ENCODE measurements around the gene CP. TPM values are rescaled to one million over a fixed set of nuclear protein-coding genes. Genes with fewer than 3 reads are reported as not detected.
"Not testable (repeated sequence)": the region's sequence is repeated elsewhere in the genome, so short reads cannot be mapped to it uniquely, and the experiment has no call there.

Gene CP
- total RNA-seq, 2 experiments from 2014 or later: not detected

GRCh38 chr3:149245738-149246451 lies 24.3 kb upstream of the CP start:
- DNase-seq: no peak
- H3K27ac Mint-ChIP-seq: no peak overlapping the region
- H3K9me3 Mint-ChIP-seq (ENCODE audit: low read depth): no peaks in the 10 kb centered on the region
- CTCF ChIA-PET: interaction anchor here (0.5 to 1.4 kb wide), 3 partner anchors 10 to 126 kb away, joined by 3 to 4 read pairs (median 3); no protein-coding TSS in a partner anchor
- peak; percentile 68 for ATAC-seq
- intact Hi-C loops (cut with DNase I, micrococcal nuclease): no loop called here
- peaks cover 4% of the 10 kb centered on the region for H3K27me3 Mint-ChIP-seq
- peaks cover 21% of the 10 kb centered on the region for H3K4me1 Mint-ChIP-seq
- H3K4me3 Mint-ChIP-seq: no peak overlapping the region
- H3K36me3 Mint-ChIP-seq (ENCODE audit: low read depth): no peaks in the 10 kb centered on the region
- POLR2A ChIA-PET: no interaction called here

GRCh38 chr3:149243540-149243939 lies 21.9 kb upstream of the CP start:
- POLR2A ChIA-PET: no interaction called here
- Mint-ChIP-seq H3K4me1 (peaks cover 18% of the 10 kb centered on the region), H3K4me3 (no peak overlapping the region), H3K9me3 (ENCODE audit: low read depth) (no peaks in the 10 kb centered on the region), H3K27ac (no peak overlapping the region), H3K36me3 (ENCODE audit: low read depth) (no peaks in the 10 kb centered on the region), H3K27me3 (no peaks in the 10 kb centered on the region)
- no peak for ATAC-seq
- CTCF ChIA-PET: no interaction called here
- no peak for DNase-seq
- intact Hi-C loops (cut with DNase I, micrococcal nuclease): no loop called here

GRCh38 chr3:149239357-149239936 lies 17.8 kb upstream of the CP start:
- no peak overlapping the region for H3K4me3 Mint-ChIP-seq
- H3K9me3 Mint-ChIP-seq (ENCODE audit: low read depth): no peaks in the 10 kb centered on the region
- no peaks in the 10 kb centered on the region for H3K4me1 Mint-ChIP-seq
- H3K27ac Mint-ChIP-seq: no peak overlapping the region
- DNase-seq (no peak), ATAC-seq (no peak)
- ChIA-PET POLR2A (no interaction called here), CTCF (interaction anchor here (0.6 kb wide), 3 partner anchors 10 to 346 kb away, joined by 3 read pairs; partner anchors contain the start of gene HPS3)
- intact Hi-C loops (cut with DNase I, micrococcal nuclease): no loop called here
- peaks cover 11% of the 10 kb centered on the region for H3K27me3 Mint-ChIP-seq
- no peaks in the 10 kb centered on the region for H3K36me3 Mint-ChIP-seq (ENCODE audit: low read depth)

- H3K9me3 Mint-ChIP-seq (ENCODE audit: low read depth); H3K4me1 Mint-ChIP-seq; H3K27ac Mint-ChIP-seq; H3K36me3 Mint-ChIP-seq (ENCODE audit: low read depth); intact Hi-C loops (cut with DNase I, micrococcal nuclease); CTCF ChIA-PET; DNase-seq; ATAC-seq; H3K4me3 Mint-ChIP-seq: not testable (repeated sequence)
- H3K27me3 Mint-ChIP-seq: peaks cover 11% of the 10 kb centered on the region
- POLR2A ChIA-PET: interaction anchor here (0.6 kb wide), 1 partner anchor 13 kb away, joined by 3 read pairs; no protein-coding TSS in a partner anchor
These were observed 16.6 kb upstream of the CP start for GRCh38 chr3:149238268-149238667.

GRCh38 chr3:149235599-149236424 lies 14.2 kb upstream of the CP start:
- POLR2A ChIA-PET: no interaction called here
- intact Hi-C loops (cut with DNase I, micrococcal nuclease): no loop called here

GRCh38 chr3:149234671-149235245 lies 13.1 kb upstream of the CP start:
- POLR2A ChIA-PET: no interaction called here
- peaks cover 11% of the 10 kb centered on the region for H3K27me3 Mint-ChIP-seq

More at GRCh38 chr3:149235599-149236424, 14.2 kb upstream of the CP start:
- no peak for ATAC-seq
- no peaks in the 10 kb centered on the region for H3K9me3 Mint-ChIP-seq (ENCODE audit: low read depth)
- DNase-seq: no peak
- CTCF ChIA-PET: interaction anchor here (0.6 to 1.7 kb wide), 3 partner anchors 9 to 39 kb away, joined by 3 to 5 read pairs (median 3); no protein-coding TSS in a partner anchor
- no peaks in the 10 kb centered on the region for H3K4me1 Mint-ChIP-seq
- no peaks in the 10 kb centered on the region for H3K36me3 Mint-ChIP-seq (ENCODE audit: low read depth)
- no peak overlapping the region for H3K27ac Mint-ChIP-seq
- no peak overlapping the region for H3K4me3 Mint-ChIP-seq
- H3K27me3 Mint-ChIP-seq: peaks cover 11% of the 10 kb centered on the region

GRCh38 chr3:149233323-149233722 lies 11.7 kb upstream of the CP start:
- no peaks in the 10 kb centered on the region for H3K9me3 Mint-ChIP-seq (ENCODE audit: low read depth)
- no peak overlapping the region for H3K27ac Mint-ChIP-seq
- H3K27me3 Mint-ChIP-seq: peaks cover 9% of the 10 kb centered on the region
- POLR2A ChIA-PET: no interaction called here
- intact Hi-C loops (cut with DNase I, micrococcal nuclease): no loop called here
- ATAC-seq (no peak), DNase-seq (no peak)
- CTCF ChIA-PET: interaction anchor here (0.5 to 0.6 kb wide), 2 partner anchors 373 to 535 kb away, joined by 3 read pairs; no protein-coding TSS in a partner anchor
- no peaks in the 10 kb centered on the region for H3K4me1 Mint-ChIP-seq
- no peaks in the 10 kb centered on the region for H3K36me3 Mint-ChIP-seq (ENCODE audit: low read depth)
- H3K4me3 Mint-ChIP-seq: no peak overlapping the region

More at GRCh38 chr3:149234671-149235245, 13.1 kb upstream of the CP start:
- Mint-ChIP-seq H3K36me3 (ENCODE audit: low read depth) (no peaks in the 10 kb centered on the region), H3K9me3 (ENCODE audit: low read depth) (no peaks in the 10 kb centered on the region), H3K4me3 (no peak overlapping the region), H3K27ac (no peak overlapping the region), H3K4me1 (no peaks in the 10 kb centered on the region)
- DNase-seq (no peak), ATAC-seq (no peak)
- intact Hi-C loops (cut with DNase I, micrococcal nuclease): no loop called here
- CTCF ChIA-PET: no interaction called here

- CTCF ChIA-PET: no interaction called here
- Mint-ChIP-seq H3K36me3 (ENCODE audit: low read depth) (no peaks in the 10 kb centered on the region), H3K4me1 (no peaks in the 10 kb centered on the region), H3K27me3 (peaks cover 4% of the 10 kb centered on the region), H3K27ac (no peak overlapping the region), H3K4me3 (no peak overlapping the region), H3K9me3 (ENCODE audit: low read depth) (no peaks in the 10 kb centered on the region)
- ATAC-seq: no peak
- no peak for DNase-seq
- intact Hi-C loops (cut with DNase I, micrococcal nuclease): no loop called here
- POLR2A ChIA-PET: no interaction called here
These were observed 10.2 kb upstream of the CP start for GRCh38 chr3:149231871-149232270.

- Mint-ChIP-seq H3K4me1 (peaks cover 21% of the 10 kb centered on the region), H3K9me3 (ENCODE audit: low read depth) (no peaks in the 10 kb centered on the region), H3K27ac (no peak overlapping the region), H3K4me3 (no peak overlapping the region), H3K36me3 (ENCODE audit: low read depth) (no peaks in the 10 kb centered on the region), H3K27me3 (peaks cover 4% of the 10 kb centered on the region)
- ATAC-seq (no peak), DNase-seq (no peak)
- intact Hi-C loops (cut with DNase I, micrococcal nuclease): no loop called here
- ChIA-PET CTCF (interaction anchor here (0.5 kb wide), 1 partner anchor 73 kb away, joined by 3 read pairs; no protein-coding TSS in a partner anchor), POLR2A (interaction anchor here (0.6 kb wide), 1 partner anchor 17 kb away, joined by 3 read pairs; no protein-coding TSS in a partner anchor)
These were observed 6.1 kb upstream of the CP start for GRCh38 chr3:149227591-149228268.

GRCh38 chr3:149226776-149227175 lies 5.1 kb upstream of the CP start:
- no peak overlapping the region for H3K4me3 Mint-ChIP-seq
- no peak for DNase-seq
- intact Hi-C loops (cut with DNase I, micrococcal nuclease): no loop called here
- no peak overlapping the region for H3K27ac Mint-ChIP-seq
- no peaks in the 10 kb centered on the region for H3K36me3 Mint-ChIP-seq (ENCODE audit: low read depth)
- CTCF ChIA-PET: no interaction called here
- peaks cover 21% of the 10 kb centered on the region for H3K4me1 Mint-ChIP-seq
- H3K27me3 Mint-ChIP-seq: peaks cover 4% of the 10 kb centered on the region
- ATAC-seq: no peak
- POLR2A ChIA-PET: interaction anchor here (0.6 kb wide), 1 partner anchor 18 kb away, joined by 3 read pairs; no protein-coding TSS in a partner anchor
- H3K9me3 Mint-ChIP-seq (ENCODE audit: low read depth): no peaks in the 10 kb centered on the region

Data from activated CD4-positive, alpha-beta T cell treated with anti-CD3 and anti-CD28 coated beads for 36 hours (primary cell).